Fibroblast of skin of left biceps (primary cell): ENCODE measurements around the gene SGO1.

Experiments used
- DNase-seq, 2 experiments: peaks; one replicate each; pipeline ENCODE4 v3.0.0-alpha.2; 2013; ENCODE audit warnings: low read depth in 2 of 2

Gene SGO1

DNA sequence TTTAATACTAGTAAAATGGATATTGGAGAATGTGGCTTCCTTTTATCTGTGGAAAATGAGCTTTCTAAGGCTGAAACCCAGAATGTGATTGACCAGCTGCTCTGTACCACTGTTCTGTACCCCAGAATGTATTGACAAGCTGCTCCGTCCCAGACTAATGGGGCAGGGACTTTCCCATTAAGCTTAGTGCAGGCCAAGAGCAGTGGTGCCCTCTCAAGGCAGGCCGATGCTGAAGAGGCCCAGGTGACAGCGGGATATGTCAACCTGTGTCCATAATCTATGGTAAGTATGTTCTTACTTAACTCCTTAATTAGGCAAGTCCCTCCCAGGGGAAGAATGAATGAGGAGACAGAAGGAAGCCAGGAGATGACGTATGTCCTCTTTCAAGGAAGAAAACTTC is 31.1 kb downstream of the SGO1 start:
- no peak for DNase-seq

DNA sequence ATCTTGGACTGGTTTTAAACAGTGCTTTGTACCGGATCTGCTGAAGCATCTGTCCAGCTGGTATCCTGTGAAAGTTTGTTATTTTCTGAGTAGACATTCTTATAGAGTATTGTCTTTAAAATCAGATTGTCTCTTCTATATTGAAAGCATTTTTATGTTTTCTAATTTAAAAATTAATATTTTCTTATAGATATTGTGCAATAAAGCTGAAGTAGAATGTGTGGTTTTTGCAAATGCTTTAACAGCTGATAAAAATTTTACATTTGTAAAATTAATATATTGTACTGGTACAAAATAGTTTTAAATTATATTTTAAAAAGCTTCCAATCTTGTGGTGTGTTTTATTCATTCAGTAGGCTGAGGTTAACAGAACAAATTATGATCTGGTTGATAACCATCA is 31.9 kb downstream of the SGO1 start:
- DNase-seq = no peak

DNA sequence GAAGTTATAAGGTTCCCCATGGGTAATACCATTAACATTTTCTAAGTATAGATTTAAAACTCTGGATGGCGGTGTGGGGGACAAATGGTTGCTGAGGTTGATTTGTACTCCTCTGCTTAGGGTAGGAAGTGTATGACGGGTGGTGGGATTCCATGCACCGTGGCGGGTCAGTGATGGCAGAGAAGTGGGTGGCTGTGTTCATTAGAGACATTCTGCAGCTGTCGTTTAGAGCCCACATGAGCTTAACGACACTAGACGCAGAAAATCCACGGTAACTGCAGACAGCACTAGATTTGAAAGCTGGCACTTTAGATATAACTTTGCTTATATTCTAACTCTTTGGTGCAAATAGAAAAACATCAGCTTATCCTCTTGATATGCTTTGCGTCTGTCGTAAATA is 37.5 kb downstream of the SGO1 start:
- DNase-seq = no peak

DNA sequence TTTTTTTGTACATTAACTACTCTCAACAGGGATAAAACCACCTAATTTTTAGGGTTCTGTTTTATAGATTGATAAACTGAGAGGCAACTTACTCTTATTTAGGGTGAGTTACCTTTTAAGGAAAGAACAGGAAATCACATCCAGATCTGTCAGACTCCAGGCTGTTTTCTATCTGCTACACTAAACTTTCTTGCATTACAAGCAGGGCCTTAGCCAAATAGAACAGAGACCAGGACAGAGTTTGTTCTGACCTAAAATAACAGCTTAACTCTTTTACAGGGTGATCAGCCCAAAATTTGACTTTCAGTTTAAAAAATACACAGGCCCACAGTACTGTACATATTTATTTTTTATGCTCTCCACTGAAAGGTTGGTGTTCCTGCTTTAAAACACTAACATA is 38.6 kb downstream of the SGO1 start:
- no peak for DNase-seq

DNA sequence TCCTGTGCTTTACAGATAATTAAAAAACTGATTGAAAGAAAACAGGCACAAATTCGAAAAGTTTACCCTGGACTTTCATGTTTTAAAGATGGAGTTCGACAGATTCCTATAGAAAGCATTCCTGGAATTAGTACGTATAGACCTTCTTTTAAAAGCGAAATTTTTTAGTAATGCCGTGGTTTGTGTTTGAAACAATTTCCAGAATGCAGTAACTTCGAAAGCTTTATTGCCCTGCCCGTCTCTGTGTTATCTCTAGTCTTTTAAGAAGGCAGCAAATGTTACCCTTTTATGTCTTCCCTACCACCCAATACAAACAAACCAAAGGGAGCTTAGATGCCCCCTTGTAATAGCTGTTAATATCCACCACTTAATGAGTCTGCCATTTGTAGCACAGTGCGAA is 39.7 kb downstream of the SGO1 start:
- no peak for DNase-seq

DNA sequence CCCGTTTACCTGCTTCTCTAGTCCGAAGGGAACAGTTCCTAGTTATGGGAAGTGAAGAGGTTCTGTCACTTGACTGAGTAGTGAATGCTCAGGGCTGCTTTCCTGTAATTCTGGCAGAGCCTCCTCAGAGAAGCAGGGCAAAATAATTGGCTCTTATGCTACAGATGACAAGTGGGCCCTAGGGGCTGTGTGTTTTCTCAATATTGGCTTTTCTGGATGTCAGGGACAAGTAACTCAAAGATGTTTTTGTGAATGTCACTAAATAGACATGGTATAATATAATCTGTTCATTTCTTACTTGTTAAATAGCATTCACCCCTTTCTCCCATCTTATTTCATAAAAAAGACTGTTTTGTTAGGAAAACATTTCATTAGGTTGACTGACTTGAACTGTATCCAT is 40.1 kb downstream of the SGO1 start:
- DNase-seq = no peak

DNA sequence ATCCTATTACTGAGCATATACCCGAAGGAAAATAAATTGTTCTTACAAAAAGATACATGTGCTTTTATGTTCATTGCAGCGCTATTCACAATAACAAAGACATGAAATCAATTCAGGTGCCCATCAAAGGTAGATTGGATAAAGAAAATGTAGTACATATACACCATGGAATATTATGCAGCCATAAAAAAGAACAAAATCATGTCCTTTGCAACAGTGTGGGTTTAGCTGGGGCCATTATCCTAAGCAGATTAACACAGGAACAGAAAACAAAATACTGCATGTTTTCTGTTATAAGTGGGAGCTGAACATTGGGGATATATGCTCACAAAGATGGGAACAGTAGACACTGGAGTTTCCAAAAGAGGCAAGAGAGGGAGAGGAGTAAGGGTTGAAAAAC is 42.5 kb downstream of the SGO1 start:
- DNase-seq = no peak

DNA sequence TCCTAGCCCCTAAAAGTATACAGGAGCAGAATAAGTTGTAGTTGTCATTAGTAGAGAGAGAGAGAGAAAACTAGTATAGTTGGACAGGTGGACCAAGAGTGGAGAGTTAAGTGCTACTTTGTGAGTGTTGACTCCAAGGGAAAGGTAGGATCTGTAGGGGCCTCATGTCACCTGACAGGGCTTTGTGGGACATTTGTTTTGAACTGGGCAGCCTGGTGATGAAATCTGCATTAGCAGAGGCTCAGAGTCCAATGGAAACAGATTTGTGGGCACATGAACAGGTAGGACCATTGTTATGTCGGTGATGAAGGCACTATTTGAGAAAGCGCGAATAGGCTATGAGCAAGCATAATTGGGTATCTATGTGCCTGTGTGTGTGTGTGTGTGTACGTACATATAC is 43.5 kb downstream of the SGO1 start:
- DNase-seq = no peak

DNA sequence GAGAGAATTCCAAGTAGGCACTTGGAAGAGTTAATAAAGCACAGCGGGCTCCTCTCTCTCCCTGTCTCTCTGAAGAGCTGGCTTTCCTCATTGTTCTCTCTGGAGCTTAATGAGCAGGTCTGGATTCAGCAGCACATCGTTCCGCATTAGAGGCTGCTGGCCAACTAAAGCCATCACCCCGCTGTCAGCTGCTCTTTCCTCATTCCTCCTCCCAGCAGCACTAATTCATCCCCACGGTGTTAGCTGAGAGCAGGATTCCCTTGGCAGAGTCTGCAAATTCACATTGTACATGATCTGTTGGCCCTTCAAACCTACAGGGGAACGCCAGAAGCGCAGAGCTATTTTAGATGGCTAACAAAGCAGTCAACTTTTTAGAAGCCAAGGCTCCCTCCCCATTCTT is 44.2 kb downstream of the SGO1 start:
- DNase-seq = peak in 1 of 2 experiments; percentile 5

DNA sequence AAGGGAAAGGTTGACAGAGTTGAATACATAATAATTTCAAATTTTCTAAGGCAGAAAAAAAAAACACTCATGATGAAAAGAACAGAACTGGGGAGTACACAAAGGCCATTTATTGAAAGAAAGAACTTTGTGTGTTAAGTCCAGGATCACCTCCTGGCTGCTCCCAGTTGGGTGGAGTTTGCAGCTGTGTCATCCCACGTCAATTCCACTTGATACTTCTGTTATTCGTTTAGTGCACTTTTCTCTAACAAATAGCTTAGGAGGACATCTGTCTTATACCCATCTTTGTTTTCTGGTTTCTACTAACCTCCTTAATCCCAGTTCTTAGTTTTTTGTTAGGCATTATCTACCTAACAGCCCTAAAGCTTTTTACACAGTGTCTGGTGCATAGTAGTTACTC is 44.7 kb downstream of the SGO1 start:
- no peak for DNase-seq

DNA sequence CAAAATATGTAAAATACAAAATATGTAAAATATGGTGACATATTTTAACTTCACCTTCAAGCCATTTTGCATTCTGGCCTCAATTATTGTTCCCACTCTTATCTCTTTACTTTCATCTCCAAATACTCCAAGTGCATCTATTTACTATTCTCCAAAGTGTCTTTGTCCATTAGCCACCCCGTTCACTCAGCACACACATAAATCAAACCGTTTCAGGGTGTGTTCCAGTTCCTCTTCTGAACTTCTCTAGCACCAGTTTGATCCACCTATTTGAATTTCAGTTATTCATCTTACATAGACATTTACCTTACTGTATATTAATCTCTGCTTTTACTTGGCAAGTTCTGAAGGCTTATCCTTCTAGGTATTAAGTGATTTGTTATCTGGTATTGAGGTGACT is 45.1 kb downstream of the SGO1 start:
- no peak for DNase-seq

DNA sequence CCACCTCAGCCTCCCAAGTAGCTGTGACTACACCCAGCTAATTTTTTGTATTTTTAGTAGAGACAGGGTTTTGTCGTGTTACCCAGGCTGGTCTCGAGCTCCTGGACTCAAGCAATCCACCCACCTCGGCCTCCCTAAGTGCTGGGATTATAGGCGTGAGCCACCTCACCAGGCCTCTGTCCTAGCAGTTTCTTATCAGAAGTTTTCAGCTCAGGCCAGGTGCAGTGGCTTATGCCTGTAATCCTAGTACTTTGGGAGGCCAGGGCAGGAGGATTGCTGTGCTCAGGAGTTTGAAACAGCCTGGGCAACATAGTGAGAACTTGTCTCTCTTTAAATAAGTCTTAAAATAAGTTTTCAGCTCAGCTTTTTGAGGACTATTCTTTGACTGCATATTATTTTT is 48.4 kb downstream of the SGO1 start:
- DNase-seq = no peak

DNA sequence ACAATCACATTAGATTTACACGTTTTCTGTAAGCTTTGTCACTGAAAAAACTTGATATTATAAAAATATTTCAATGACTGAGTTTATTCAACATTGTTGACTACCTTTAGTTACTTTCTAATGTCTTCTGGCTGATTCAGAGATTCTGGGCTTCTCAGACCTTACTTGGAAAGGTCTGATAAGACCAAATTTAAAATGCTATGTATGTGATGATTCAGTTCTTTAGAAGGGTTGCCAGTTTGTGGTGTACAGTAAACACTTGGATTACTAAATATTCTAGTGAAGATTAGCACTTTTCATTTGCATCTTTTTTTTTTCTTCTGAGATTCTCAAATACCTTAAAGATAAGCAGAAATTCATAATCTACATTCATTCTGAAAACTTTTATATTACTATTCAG is 49.8 kb downstream of the SGO1 start:
- DNase-seq = no peak

DNA sequence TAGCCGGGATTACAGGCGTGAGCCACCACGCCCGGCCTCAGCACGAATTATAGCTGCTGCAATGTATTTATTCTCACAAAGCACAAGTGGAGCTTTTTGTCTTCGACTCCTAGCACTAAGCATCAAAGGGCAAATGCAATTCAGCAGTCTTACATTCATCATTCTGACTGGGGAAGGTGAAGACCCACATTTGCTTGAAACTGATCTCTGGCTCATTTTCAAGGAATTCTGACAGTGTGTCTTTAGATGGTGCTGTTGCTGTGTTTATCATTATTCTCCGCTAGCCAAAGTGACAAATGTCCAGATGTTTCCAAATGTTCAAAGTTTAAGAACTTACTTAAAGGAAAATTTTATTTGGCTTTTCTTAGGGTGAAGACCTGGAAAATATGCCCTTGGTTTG is 55.9 kb downstream of the SGO1 start:
- no peak for DNase-seq

DNA sequence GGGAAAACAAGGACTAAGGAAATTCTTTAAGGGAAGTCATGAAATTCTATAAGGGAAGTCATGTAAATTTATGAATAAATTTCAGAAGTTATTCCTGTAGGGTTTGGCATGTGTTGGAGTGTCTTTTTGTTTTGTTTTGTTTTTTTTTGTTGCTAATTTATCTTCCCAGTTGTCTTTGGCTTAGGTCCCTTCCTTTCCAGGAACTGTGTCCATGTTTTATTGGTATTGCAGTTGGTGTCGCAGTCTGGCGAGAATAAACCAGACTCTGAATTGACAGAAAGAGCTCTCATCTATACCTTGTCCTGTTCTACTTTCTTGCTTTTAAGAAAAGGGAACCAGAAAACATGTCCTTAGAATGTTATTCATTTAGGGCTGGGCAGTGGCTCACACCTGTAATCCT is 57.6 kb downstream of the SGO1 start:
- DNase-seq = no peak

DNA sequence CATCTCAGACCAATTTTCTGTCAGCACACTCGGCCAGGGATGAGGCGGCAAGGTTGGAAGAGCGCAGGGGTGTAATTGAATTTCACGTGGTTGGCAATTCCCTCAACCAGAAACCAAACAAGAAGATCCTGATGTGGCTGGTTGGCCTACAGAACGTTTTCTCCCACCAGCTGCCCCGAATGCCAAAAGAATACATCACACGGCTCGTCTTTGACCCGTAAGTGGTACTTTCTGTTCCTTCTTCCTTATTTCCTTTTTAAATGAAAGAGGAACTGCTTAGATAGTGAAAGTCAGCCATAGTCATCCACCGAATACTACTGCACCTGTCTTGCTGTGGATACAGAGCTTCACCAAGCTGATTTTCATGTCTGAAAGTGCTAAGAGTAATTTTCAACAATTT is 60.1 kb downstream of the SGO1 start:
- DNase-seq = no peak

DNA sequence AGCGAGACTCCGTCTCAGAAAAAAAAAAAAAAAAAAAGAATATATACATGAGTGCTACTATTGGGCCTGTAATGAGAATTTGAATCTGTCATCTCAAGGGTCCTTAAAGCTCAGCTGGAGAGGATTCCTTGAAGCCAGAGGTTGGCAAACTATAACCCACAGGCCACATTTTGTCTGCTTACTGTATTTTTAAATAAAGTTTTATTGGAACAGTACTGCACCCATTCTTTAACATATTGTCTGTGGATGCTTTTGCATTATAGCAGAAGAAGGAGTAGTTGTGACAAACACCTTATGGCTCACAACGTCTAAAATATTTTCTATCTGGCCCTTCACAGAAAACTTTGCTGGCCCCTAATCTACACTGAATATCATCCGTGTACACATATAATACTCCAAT is 60.7 kb downstream of the SGO1 start:
- no peak for DNase-seq

DNA sequence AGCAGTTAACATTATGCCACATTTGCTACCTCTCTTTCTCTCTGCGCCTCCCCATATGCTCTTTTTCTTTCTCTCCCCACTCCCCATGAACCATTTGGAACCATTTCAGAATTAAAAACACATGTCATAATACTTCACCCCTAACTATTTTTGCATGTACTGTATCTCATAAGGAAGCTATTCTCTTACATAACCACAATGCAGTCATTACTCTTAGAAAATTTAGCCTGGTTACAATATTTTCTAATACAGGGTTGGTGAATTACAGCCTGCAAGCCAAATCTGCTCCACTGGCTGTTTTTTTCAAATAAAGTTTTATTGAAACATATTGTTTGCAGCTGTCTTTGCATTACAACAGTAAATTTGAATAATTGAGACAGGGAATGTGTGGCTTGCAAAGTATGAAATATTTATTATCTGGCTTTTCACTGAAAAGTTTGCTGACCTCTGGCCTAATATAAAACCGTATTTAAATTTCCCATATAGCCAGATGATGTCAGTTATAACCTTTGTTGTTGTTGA is 62.8 kb downstream of the SGO1 start:
- peak; percentile 45 to 57 for DNase-seq

DNA sequence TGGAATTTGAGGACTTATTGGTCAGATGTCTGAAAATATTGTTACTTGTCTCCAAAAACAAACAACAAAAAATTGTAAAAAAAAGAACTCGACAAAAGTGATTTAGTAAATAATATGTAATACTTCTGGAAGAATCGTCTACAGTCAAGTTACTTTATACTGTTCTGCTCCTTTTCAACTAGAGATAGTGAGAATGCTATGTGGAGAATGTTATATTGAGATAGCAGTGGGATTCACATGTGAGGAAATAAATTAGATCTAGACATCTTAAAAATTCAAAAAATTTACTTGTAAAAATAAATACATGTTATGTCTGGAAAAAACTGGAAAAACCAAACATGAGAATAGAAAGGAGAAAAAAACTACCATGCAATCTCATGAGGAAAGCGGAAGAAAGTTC is 64.9 kb downstream of the SGO1 start:
- DNase-seq = no peak
